Keratinocyte (primary cell): ENCODE data around the gene PNMA8B. TPM values are rescaled to one million over a fixed set of nuclear protein-coding genes. Genes with fewer than 3 reads are reported as not detected.
A peak's percentile ranks its signal among the peaks of the same experiment; 100 is the strongest.

ENCODE experiments used
- DNase-seq: peaks from one replicate; pipeline ENCODE4 v3.0.0-alpha.2; 2011; ENCODE audit warnings: low read depth, missing footprints, low spot score
- FAIRE-seq: peaks from 2 replicates; lab custom pipeline; 2011; peaks lifted over from hg19 to GRCh38; lab: Jason Lieb, UNC
- H2AFZ ChIP-seq: 2 replicates; pipeline ENCODE4 v1.6.0; 2012; ENCODE audit warnings: low read length, control low read depth, inconsistent platforms; ENCODE audit not compliant: control insufficient read depth
- H3K27ac ChIP-seq: 2 replicates; pipeline ENCODE4 v1.5.1; 2011; ENCODE audit warnings: low read length; ENCODE audit not compliant: control insufficient read depth, insufficient read depth
- H3K27me3 ChIP-seq: 3 replicates; pipeline ENCODE4 v1.6.0; 2011; ENCODE audit warnings: low read length; ENCODE audit not compliant: control insufficient read depth, insufficient read depth; ENCODE audit errors: extremely low read depth
- H3K36me3 ChIP-seq, 2 experiments: 2 replicates in 1 of 2; 3 replicates in 1 of 2; pipeline ENCODE4 v1.5.1; 2011; ENCODE audit warnings: low read length in 2 of 2, mild to moderate bottlenecking in 1 of 2; ENCODE audit not compliant: control insufficient read depth in 2 of 2, insufficient read depth in 2 of 2; ENCODE audit errors: extremely low read depth in 1 of 2
- H3K4me1 ChIP-seq: 3 replicates; pipeline ENCODE4 v1.5.1; 2011; ENCODE audit warnings: low read length; ENCODE audit not compliant: control insufficient read depth, insufficient read depth; ENCODE audit errors: extremely low read depth
- H3K4me2 ChIP-seq: 3 replicates; pipeline ENCODE4 v1.6.0; 2011; ENCODE audit warnings: low read depth, low read length; ENCODE audit not compliant: control insufficient read depth, insufficient read depth; ENCODE audit errors: extremely low read depth
- H3K4me3 ChIP-seq, 3 experiments: fragments of 200-600 bp in 1 of 3; sonication (generic) in 1 of 3; 2 replicates in 2 of 3; 3 replicates in 1 of 3; pipeline ENCODE4 v1.5.1; 2011 to 2016; ENCODE audit warnings: low read length in 3 of 3, mild to moderate bottlenecking in 3 of 3, control low read depth in 2 of 3, inconsistent platforms in 1 of 3, low read depth in 1 of 3, mixed read lengths in 1 of 3, mixed run types in 1 of 3, moderate library complexity in 1 of 3; ENCODE audit not compliant: control insufficient read depth in 2 of 3, insufficient read depth in 2 of 3; ENCODE audit errors: extremely low read depth in 1 of 3
- H3K79me2 ChIP-seq: 2 replicates; pipeline ENCODE4 v1.6.0; 2012; ENCODE audit warnings: low read length; ENCODE audit not compliant: control insufficient read depth, insufficient read depth
- H3K9ac ChIP-seq: 3 replicates; pipeline ENCODE4 v1.6.0; 2011; ENCODE audit warnings: low read length; ENCODE audit not compliant: control insufficient read depth, insufficient read depth; ENCODE audit errors: extremely low read depth
- H3K9me1 ChIP-seq: 3 replicates; pipeline ENCODE4 v1.6.0; 2011; ENCODE audit warnings: low read length; ENCODE audit not compliant: control insufficient read depth, insufficient read depth; ENCODE audit errors: extremely low read depth
- H3K9me3 ChIP-seq: 2 replicates; pipeline ENCODE4 v1.5.1; 2012; ENCODE audit warnings: low read depth, low read length; ENCODE audit not compliant: control insufficient read depth
- H4K20me1 ChIP-seq: 3 replicates; pipeline ENCODE4 v1.6.0; 2011; ENCODE audit warnings: low read length; ENCODE audit not compliant: control insufficient read depth, insufficient read depth; ENCODE audit errors: extremely low read depth
- EZH2 ChIP-seq: IDR thresholded peaks from one replicate; pipeline ENCODE4 v1.6.1; 2012; ENCODE audit warnings: inconsistent platforms, mild to moderate bottlenecking, low read length, moderate library complexity
- dilution Hi-C: fragments of 300-500 bp; cut with MboI; formaldehyde crosslinking; loops from one replicate; pipeline ENCODE4 v1.7.0; 2020; ENCODE audit warnings: low sequenced_read_pairs; ENCODE audit not compliant: extremely low pct_ligation_motif_present
- polyA plus RNA-seq, 5 experiments: library from polyadenylated mRNA; depleted of rRNA in 3 of 5; stranded (reverse) in 3 of 5; stranded (forward) in 1 of 5; unstranded in 1 of 5; fragments of >200 nt; gene quantifications; 1 replicate in 1 of 5; 2 replicates in 3 of 5; 3 replicates in 1 of 5; pipeline versions ENCODE4 v1.2.1 to v1.2.3, GENCODE V29; 2011 to 2012; ENCODE audit warnings: missing spikeins in 2 of 5, low read depth in 1 of 5, low replicate concordance in 1 of 5
- TF ChIP-seq, protein P1 (sequence below), 3 experiments: IDR thresholded peaks in 1 of 3; conservative IDR thresholded peaks in 1 of 3; optimal IDR thresholded peaks in 1 of 3; 2 replicates in 2 of 3; 3 replicates in 1 of 3; pipeline versions ENCODE3 to v1.5.1; 2011; ENCODE audit warnings: low read length in 3 of 3, mild to moderate bottlenecking in 3 of 3, moderate library complexity in 2 of 3, control low read depth in 1 of 3, inconsistent platforms in 1 of 3; ENCODE audit not compliant: insufficient read depth in 2 of 3; ENCODE audit errors: extremely low read depth in 1 of 3

Gene PNMA8B
- polyA plus RNA-seq, 1 donor (not counting 4 experiments of a cell fraction or from before 2014, with no cell fraction given), result not detected

DNA sequence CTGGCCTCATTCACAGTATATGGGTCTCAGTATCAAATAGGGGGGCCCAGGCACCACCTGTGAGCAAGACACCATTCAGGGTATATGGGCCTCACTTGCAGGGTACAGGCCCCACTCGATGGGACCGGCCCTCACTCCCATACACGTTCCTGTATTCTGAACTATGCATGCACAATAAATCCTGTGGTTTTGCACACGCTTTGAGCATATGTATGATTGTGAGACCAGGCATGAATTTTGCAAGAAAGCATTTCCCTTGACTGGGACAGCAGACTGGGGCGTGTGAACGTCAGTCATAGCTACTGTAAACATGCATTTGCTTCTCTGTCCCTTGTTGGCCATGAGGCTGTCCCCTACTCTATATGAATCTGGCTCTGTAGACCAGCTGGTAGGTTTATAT is 637 bp upstream of the PNMA8B start:
- H4K20me1 ChIP-seq, result no peaks in the 10 kb centered on the region
- FAIRE-seq (no peak), DNase-seq (no peak)
- H3K9ac ChIP-seq, result no peak overlapping the region
- H3K9me3 ChIP-seq, result no peaks in the 10 kb centered on the region
- H3K36me3 ChIP-seq, result no peaks in the 10 kb centered on the region
- no peaks in the 10 kb centered on the region for H3K79me2 ChIP-seq
- no peak overlapping the region for H2AFZ ChIP-seq
- H3K4me1 ChIP-seq, result peaks cover 4% of the 10 kb centered on the region
- H3K27ac ChIP-seq, result no peak overlapping the region
- H3K9me1 ChIP-seq, result no peaks in the 10 kb centered on the region
- TF ChIP-seq, protein P1, sequence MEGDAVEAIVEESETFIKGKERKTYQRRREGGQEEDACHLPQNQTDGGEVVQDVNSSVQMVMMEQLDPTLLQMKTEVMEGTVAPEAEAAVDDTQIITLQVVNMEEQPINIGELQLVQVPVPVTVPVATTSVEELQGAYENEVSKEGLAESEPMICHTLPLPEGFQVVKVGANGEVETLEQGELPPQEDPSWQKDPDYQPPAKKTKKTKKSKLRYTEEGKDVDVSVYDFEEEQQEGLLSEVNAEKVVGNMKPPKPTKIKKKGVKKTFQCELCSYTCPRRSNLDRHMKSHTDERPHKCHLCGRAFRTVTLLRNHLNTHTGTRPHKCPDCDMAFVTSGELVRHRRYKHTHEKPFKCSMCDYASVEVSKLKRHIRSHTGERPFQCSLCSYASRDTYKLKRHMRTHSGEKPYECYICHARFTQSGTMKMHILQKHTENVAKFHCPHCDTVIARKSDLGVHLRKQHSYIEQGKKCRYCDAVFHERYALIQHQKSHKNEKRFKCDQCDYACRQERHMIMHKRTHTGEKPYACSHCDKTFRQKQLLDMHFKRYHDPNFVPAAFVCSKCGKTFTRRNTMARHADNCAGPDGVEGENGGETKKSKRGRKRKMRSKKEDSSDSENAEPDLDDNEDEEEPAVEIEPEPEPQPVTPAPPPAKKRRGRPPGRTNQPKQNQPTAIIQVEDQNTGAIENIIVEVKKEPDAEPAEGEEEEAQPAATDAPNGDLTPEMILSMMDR (optimal IDR thresholded peaks at IDR 0.05 in 1 of 3, IDR thresholded peaks at IDR 0.05 in 1 of 3, conservative IDR thresholded peaks at IDR 0.05 in 1 of 3; ENCODE audit: extremely low read depth in 1 of 3, insufficient read depth in 2 of 3, low read length in 3 of 3), result no peak
- no peak for TF ChIP-seq EZH2
- H3K27me3 ChIP-seq, result peaks cover 18% of the 10 kb centered on the region
- no peak overlapping the region for H3K4me2 ChIP-seq
- no peak overlapping the region for H3K4me3 ChIP-seq
- dilution Hi-C loops, result no loop called here

DNA sequence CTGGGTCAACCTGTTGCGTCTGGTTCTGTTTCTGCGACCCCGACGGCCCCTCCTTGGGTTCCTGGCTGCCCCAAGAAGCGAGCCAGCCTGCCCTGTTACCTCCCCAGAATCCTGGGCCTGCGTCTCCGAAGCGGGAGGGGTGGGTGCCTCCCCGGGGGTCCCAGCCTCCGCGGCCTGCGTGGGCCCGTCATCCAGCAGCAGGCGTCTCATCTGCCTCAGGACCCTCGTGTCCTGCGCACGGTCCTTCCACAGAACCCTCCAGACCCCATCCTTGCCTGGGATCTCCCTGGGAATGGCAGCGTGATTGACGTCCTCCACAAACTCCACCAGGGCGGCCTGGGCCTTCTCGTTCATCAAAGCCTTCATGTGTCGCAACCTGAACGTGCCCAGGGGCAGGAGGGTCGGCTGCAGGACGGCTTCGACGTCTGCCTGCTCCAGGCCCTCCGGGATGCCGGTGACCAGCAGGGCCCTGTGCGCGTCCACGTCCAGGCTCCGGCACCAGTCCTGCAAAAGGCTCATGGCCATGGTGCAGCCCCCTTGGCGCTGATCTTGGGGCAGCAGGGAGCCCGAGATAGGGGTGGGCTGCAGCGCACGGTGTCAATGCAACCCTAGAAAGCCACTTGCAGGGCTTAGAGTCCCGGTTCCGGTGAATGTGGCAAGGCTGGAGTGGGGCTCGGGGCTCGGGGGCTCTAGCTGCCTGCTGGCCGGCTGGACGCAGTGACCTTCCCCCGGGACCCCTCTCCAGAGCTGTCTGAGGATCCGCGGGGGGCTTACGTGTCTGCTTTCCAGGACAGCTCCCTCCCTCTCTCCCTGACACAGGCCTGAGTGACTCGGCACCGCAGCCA is 504 bp downstream of the PNMA8B start:
- Histone ChIP-seq H3K4me3 (no peak overlapping the region), H3K36me3 (no peaks in the 10 kb centered on the region), H2AFZ (no peak overlapping the region), H4K20me1 (no peaks in the 10 kb centered on the region), H3K9me1 (no peaks in the 10 kb centered on the region), H3K4me1 (peaks cover 4% of the 10 kb centered on the region), H3K27ac (no peak overlapping the region), H3K9me3 (no peaks in the 10 kb centered on the region), H3K9ac (no peak overlapping the region), H3K4me2 (peak overlapping the region; percentile 15), H3K79me2 (no peaks in the 10 kb centered on the region), H3K27me3 (peaks cover 26% of the 10 kb centered on the region)
- no peak for FAIRE-seq
- TF ChIP-seq, protein P1 (optimal IDR thresholded peaks at IDR 0.05 in 1 of 3, IDR thresholded peaks at IDR 0.05 in 1 of 3, conservative IDR thresholded peaks at IDR 0.05 in 1 of 3; ENCODE audit: extremely low read depth in 1 of 3, insufficient read depth in 2 of 3, low read length in 3 of 3), result no peak
- no peak for TF ChIP-seq EZH2
- DNase-seq, result no peak
- dilution Hi-C loops, result no loop called here
